ENCODE data around the gene MICA. TPM values are rescaled to one million over a fixed set of nuclear protein-coding genes. Genes with fewer than 3 reads are reported as not detected.

The MICA gene
- total RNA-seq, 1 experiment from 2014 or later = 35.0 TPM

- intact Hi-C loops (cut with micrococcal nuclease) = no loop called here
- ATAC-seq (no peak), DNase-seq (no peak)
- CTCF ChIA-PET = no interaction called here
- H3K4me1 ChIP-seq (ENCODE audit: insufficient read depth, low read length) = no peaks in the 10 kb centered on the region
- no peaks in the 10 kb centered on the region for H3K27me3 ChIP-seq (ENCODE audit: low read length)
- TF ChIP-seq EZH2phosphoT487 (IDR thresholded peaks at IDR 0.05; ENCODE audit: borderline replicate concordance, low read length) = no peak
- TF ChIP-seq CTCF (conservative IDR thresholded peaks at IDR 0.05; ENCODE audit: low read depth, low read length) = no peak
- TF ChIP-seq EZH2 (IDR thresholded peaks at IDR 0.05; ENCODE audit: low read length, unreplicated experiment) = no peak
- H4K20me1 ChIP-seq (ENCODE audit: low read length) = peaks cover 9% of the 10 kb centered on the region
- no peak overlapping the region for H2AFZ ChIP-seq (ENCODE audit: low read length)
- no peak overlapping the region for H3K27ac ChIP-seq (ENCODE audit: low read length)
- no peaks in the 10 kb centered on the region for H3F3A ChIP-seq (ENCODE audit: low read length, unreplicated experiment)
- no peaks in the 10 kb centered on the region for H3K9me3 ChIP-seq (ENCODE audit: low read length)
- no peak overlapping the region for H3K4me3 ChIP-seq (ENCODE audit: low read length)
- POLR2A ChIA-PET (ENCODE audit: unreplicated experiment) = no interaction called here
- peaks cover 12% of the 10 kb centered on the region for H3K79me2 ChIP-seq (ENCODE audit: low read length)
- H3K9me2 ChIP-seq (replicated peaks; ENCODE audit: low read length) = no peaks in the 10 kb centered on the region
- H3K36me3 ChIP-seq (ENCODE audit: low read depth, low read length) = peaks cover 14% of the 10 kb centered on the region; the same call in 1 of the 2 replicates
- H3K9ac ChIP-seq (ENCODE audit: low read length) = no peak overlapping the region
- BruUV-seq (replicated peaks) = no TSS peak
- no peak overlapping the region for H3K4me2 ChIP-seq (ENCODE audit: low read length)
These were observed 11.4 kb downstream of the MICA start for GRCh38 chr6:31414771-31415265.

- no peaks in the 10 kb centered on the region for H3K27me3 ChIP-seq (ENCODE audit: low read length)
- no peaks in the 10 kb centered on the region for H4K20me1 ChIP-seq (ENCODE audit: low read length)
- no peak overlapping the region for H3K4me2 ChIP-seq (ENCODE audit: low read length)
- ChIA-PET CTCF (no interaction called here), POLR2A (ENCODE audit: unreplicated experiment) (no interaction called here)
- no peak overlapping the region for H2AFZ ChIP-seq (ENCODE audit: low read length)
- no peaks in the 10 kb centered on the region for H3K9me3 ChIP-seq (ENCODE audit: low read length)
- no peak for DNase-seq
- no peak overlapping the region for H3K9ac ChIP-seq (ENCODE audit: low read length)
- intact Hi-C loops (cut with micrococcal nuclease) = no loop called here
- H3K9me2 ChIP-seq (replicated peaks; ENCODE audit: low read length) = no peaks in the 10 kb centered on the region
- H3K27ac ChIP-seq (ENCODE audit: low read length) = no peak overlapping the region
- H3F3A ChIP-seq (ENCODE audit: low read length, unreplicated experiment) = no peaks in the 10 kb centered on the region
- no TSS peak for BruUV-seq (replicated peaks)
- no peak for ATAC-seq
- H3K36me3 ChIP-seq (ENCODE audit: low read depth, low read length) = peaks cover 5% of the 10 kb centered on the region; the same call in 1 of the 2 replicates
- no peaks in the 10 kb centered on the region for H3K4me1 ChIP-seq (ENCODE audit: insufficient read depth, low read length)
- no peak for TF ChIP-seq CTCF (conservative IDR thresholded peaks at IDR 0.05; ENCODE audit: low read depth, low read length)
- TF ChIP-seq EZH2phosphoT487 (IDR thresholded peaks at IDR 0.05; ENCODE audit: borderline replicate concordance, low read length) = no peak
- TF ChIP-seq EZH2 (IDR thresholded peaks at IDR 0.05; ENCODE audit: low read length, unreplicated experiment) = no peak
- H3K4me3 ChIP-seq (ENCODE audit: low read length) = no peak overlapping the region
- H3K79me2 ChIP-seq (ENCODE audit: low read length) = no peaks in the 10 kb centered on the region
These were observed 13.1 kb downstream of the MICA start for GRCh38 chr6:31416394-31417014.

- Histone ChIP-seq H3K9me3 (ENCODE audit: low read length) (no peaks in the 10 kb centered on the region), H3K9me2 (replicated peaks; ENCODE audit: low read length) (no peaks in the 10 kb centered on the region), H2AFZ (ENCODE audit: low read length) (no peak overlapping the region), H3K9ac (ENCODE audit: low read length) (no peak overlapping the region), H4K20me1 (ENCODE audit: low read length) (no peaks in the 10 kb centered on the region), H3K27ac (ENCODE audit: low read length) (no peak overlapping the region), H3K4me3 (ENCODE audit: low read length) (no peak overlapping the region), H3K27me3 (ENCODE audit: low read length) (no peaks in the 10 kb centered on the region), H3K79me2 (ENCODE audit: low read length) (no peaks in the 10 kb centered on the region), H3K36me3 (ENCODE audit: low read depth, low read length) (0 out of 2 replicates have a peak, but pooled peaks cover 5% of the 10 kb centered on the region), H3K4me1 (ENCODE audit: insufficient read depth, low read length) (no peaks in the 10 kb centered on the region), H3F3A (ENCODE audit: low read length, unreplicated experiment) (no peaks in the 10 kb centered on the region), H3K4me2 (ENCODE audit: low read length) (no peak overlapping the region)
- intact Hi-C loops (cut with micrococcal nuclease) = no loop called here
- ChIA-PET CTCF (no interaction called here), POLR2A (ENCODE audit: unreplicated experiment) (no interaction called here)
- DNase-seq (no peak), ATAC-seq (no peak)
- no peak for TF ChIP-seq CTCF (conservative IDR thresholded peaks at IDR 0.05; ENCODE audit: low read depth, low read length)
- no peak for TF ChIP-seq EZH2 (IDR thresholded peaks at IDR 0.05; ENCODE audit: low read length, unreplicated experiment)
- TF ChIP-seq EZH2phosphoT487 (IDR thresholded peaks at IDR 0.05; ENCODE audit: borderline replicate concordance, low read length) = no peak
- BruUV-seq (replicated peaks) = no TSS peak
These were observed 14.9 kb downstream of the MICA start for GRCh38 chr6:31418251-31418650.
